ENCODE results near the gene NFIB.

- TF ChIP-seq ZNF274 (IDR thresholded peaks at IDR 0.05; ENCODE audit: low read depth, low read length) = no peak
- no peak for TF ChIP-seq SUZ12 (IDR thresholded peaks at IDR 0.05; ENCODE audit: extremely low read depth, insufficient read depth, insufficient read length)
- no peak for TF ChIP-seq YY1 (IDR thresholded peaks at IDR 0.05; ENCODE audit: insufficient read depth, insufficient read length)
These were observed 3.6 kb downstream of the NFIB start for GRCh38 chr9:14310311-14310710.

All from NT2/D1 (cell line).